HEK293 (cell line): ENCODE results near the gene CIPC.

Experiments
- CTCF ChIA-PET: fragments of 350-600 bp; formaldehyde crosslinking; extraction: SDS; loops from one replicate; lab custom pipeline; 2021; ENCODE audit warnings: antibody characterized with exemption; lab: Yijun Ruan, JAX
- POLR2A ChIA-PET: fragments of 300-600 bp; formaldehyde crosslinking; extraction: SDS; loops from one replicate; lab custom pipeline; 2020; ENCODE audit warnings: antibody characterized with exemption, inconsistent platforms; lab: Yijun Ruan, JAX
- H3K27ac ChIP-seq: fragments of 200-500 bp; sonication (Bioruptor generic); 2 replicates; pipeline ENCODE4 v1.5.1; 2014; ENCODE audit warnings: low read depth, low read length, control low read depth, inconsistent platforms; ENCODE audit errors: extremely low read depth
- H3K36me3 ChIP-seq, 2 experiments: fragments of 200-500 bp in 1 of 2; sonication (Bioruptor generic) in 1 of 2; 1 replicate in 1 of 2; 2 replicates in 1 of 2; pipeline ENCODE4 v1.5.1; 2014 to 2017; ENCODE audit warnings: inconsistent platforms in 2 of 2, low read length in 2 of 2; ENCODE audit not compliant: control insufficient read depth in 2 of 2, insufficient read depth in 1 of 2
- H3K4me1 ChIP-seq: fragments of 200-500 bp; sonication (Bioruptor generic); 2 replicates; pipeline ENCODE4 v1.5.1; 2014; ENCODE audit warnings: mild to moderate bottlenecking, low read length, inconsistent platforms; ENCODE audit not compliant: control insufficient read depth, insufficient read depth
- H3K4me3 ChIP-seq: 2 replicates; pipeline ENCODE4 v1.5.1; 2011; ENCODE audit warnings: low read depth, mild to moderate bottlenecking, control low read depth, low read length, moderate library complexity
- H3K9me3 ChIP-seq: fragments of 200-500 bp; sonication (Bioruptor generic); 2 replicates; pipeline ENCODE4 v1.5.1; 2014; ENCODE audit warnings: low read depth, low read length, inconsistent platforms; ENCODE audit not compliant: control insufficient read depth, insufficient read depth
- AEBP2 ChIP-seq: fragments of 450-650 bp; formaldehyde crosslinking; IDR thresholded peaks from 2 replicates; pipeline ENCODE4 v1.5.1; 2016; ENCODE audit warnings: missing biosample characterization, missing genetic modification characterization, borderline replicate concordance
- FEZF1 ChIP-seq: fragments of 450-650 bp; formaldehyde crosslinking; IDR thresholded peaks from 2 replicates; pipeline ENCODE4 v1.5.1; 2016; ENCODE audit warnings: missing biosample characterization, missing genetic modification characterization
- KLF9 ChIP-seq: fragments of 450-650 bp; formaldehyde crosslinking; IDR thresholded peaks from 2 replicates; pipeline ENCODE4 v1.5.1; 2016; ENCODE audit warnings: missing biosample characterization, missing genetic modification characterization, low read depth
- PRDM1 ChIP-seq: fragments of 450-650 bp; formaldehyde crosslinking; IDR thresholded peaks from 2 replicates; pipeline ENCODE4; 2016; ENCODE audit warnings: missing biosample characterization, missing genetic modification characterization
- PRDM2 ChIP-seq: fragments of 450-650 bp; formaldehyde crosslinking; IDR thresholded peaks from 2 replicates; pipeline ENCODE4 v1.5.1; 2016; ENCODE audit warnings: missing biosample characterization, missing genetic modification characterization, borderline replicate concordance
- REST ChIP-seq: fragments of 450-650 bp; formaldehyde crosslinking; IDR thresholded peaks from 2 replicates; pipeline ENCODE4 v1.5.1; 2016; ENCODE audit warnings: missing biosample characterization, missing genetic modification characterization
- ZBTB7A ChIP-seq: fragments of 450-650 bp; formaldehyde crosslinking; IDR thresholded peaks from 2 replicates; pipeline ENCODE4 v1.5.1; 2016; ENCODE audit warnings: low read depth, missing biosample characterization, missing genetic modification characterization
- ZNF146 ChIP-seq: fragments of 450-650 bp; formaldehyde crosslinking; IDR thresholded peaks from 2 replicates; pipeline ENCODE4 v1.5.1; 2016; ENCODE audit warnings: missing biosample characterization, missing genetic modification characterization
- ZNF16 ChIP-seq: fragments of 450-650 bp; formaldehyde crosslinking; IDR thresholded peaks from 2 replicates; pipeline ENCODE4 v1.5.1; 2016; ENCODE audit warnings: low read depth, missing biosample characterization, missing genetic modification characterization
- ZNF202 ChIP-seq: fragments of 450-650 bp; formaldehyde crosslinking; IDR thresholded peaks from 2 replicates; pipeline ENCODE4 v1.5.1; 2016; ENCODE audit warnings: missing biosample characterization, missing genetic modification characterization, borderline replicate concordance
- ZNF223 ChIP-seq: fragments of 450-650 bp; formaldehyde crosslinking; IDR thresholded peaks from 2 replicates; pipeline ENCODE4 v1.5.1; 2016; ENCODE audit warnings: missing biosample characterization, missing genetic modification characterization
- ZNF248 ChIP-seq: fragments of 450-650 bp; formaldehyde crosslinking; IDR thresholded peaks from 2 replicates; pipeline ENCODE4 v1.5.1; 2017; ENCODE audit warnings: missing biosample characterization, missing genetic modification characterization
- ZNF558 ChIP-seq: fragments of 450-650 bp; formaldehyde crosslinking; IDR thresholded peaks from 2 replicates; pipeline ENCODE4 v1.5.1; 2016; ENCODE audit warnings: missing biosample characterization, missing genetic modification characterization
- ZNF571 ChIP-seq: fragments of 450-650 bp; formaldehyde crosslinking; IDR thresholded peaks from 2 replicates; pipeline ENCODE4 v1.5.0; 2017; ENCODE audit warnings: missing biosample characterization, missing genetic modification characterization
- ZNF624 ChIP-seq: fragments of 450-650 bp; formaldehyde crosslinking; IDR thresholded peaks from 2 replicates; pipeline ENCODE4 v1.5.1; 2017; ENCODE audit warnings: missing biosample characterization, missing genetic modification characterization
- ZNF704 ChIP-seq: fragments of 450-650 bp; formaldehyde crosslinking; IDR thresholded peaks from 2 replicates; pipeline ENCODE4 v1.5.1; 2016; ENCODE audit warnings: missing biosample characterization, missing genetic modification characterization

The CIPC gene

GRCh38 chr14:77104393-77104792, 6.3 kb downstream of the CIPC start:
- peaks cover 18 to 40% of the 10 kb centered on the region in 2 experiments for H3K36me3 ChIP-seq
- TF ChIP-seq AEBP2, result no peak
- no peak for TF ChIP-seq ZNF571
- no peak for TF ChIP-seq ZNF704 (tag by site-specific recombination)
- no peak for TF ChIP-seq FEZF1
- TF ChIP-seq PRDM2, result no peak
- no peak for TF ChIP-seq ZNF248
- no peak for TF ChIP-seq ZNF146 (tag by site-specific recombination)
- TF ChIP-seq ZNF624, result no peak
- TF ChIP-seq REST (tag by site-specific recombination), result no peak
- TF ChIP-seq ZNF202, result no peak
- no peak overlapping the region for H3K4me3 ChIP-seq
- no peak overlapping the region for H3K27ac ChIP-seq
- POLR2A ChIA-PET, result no interaction called here
- CTCF ChIA-PET, result interaction anchor here (1.2 to 1.3 kb wide), 3 partner anchors 47 to 229 kb away, joined by 3 to 6 read pairs (median 3); no protein-coding TSS in a partner anchor
- peaks cover 8% of the 10 kb centered on the region for H3K4me1 ChIP-seq
- no peaks in the 10 kb centered on the region for H3K9me3 ChIP-seq

- H3K27ac ChIP-seq, result no peak overlapping the region
- H3K9me3 ChIP-seq, result no peaks in the 10 kb centered on the region
- no peak overlapping the region for H3K4me3 ChIP-seq
- ChIA-PET POLR2A (no interaction called here), CTCF (interaction anchor here (1.2 kb wide), 2 partner anchors 46 to 106 kb away, joined by 3 to 6 read pairs; no protein-coding TSS in a partner anchor)
- H3K4me1 ChIP-seq, result no peaks in the 10 kb centered on the region
- H3K36me3 ChIP-seq, result peaks cover 18 to 49% of the 10 kb centered on the region in 2 experiments
- TF ChIP-seq ZNF558 (no peak), ZBTB7A (tag by site-specific recombination) (no peak), KLF9 (tag by site-specific recombination) (no peak), PRDM1 (peak; percentile 43), ZNF16 (tag by site-specific recombination) (no peak), ZNF223 (no peak)
These were observed 7.3 kb downstream of the CIPC start for GRCh38 chr14:77105145-77105939.
